CD4-positive, alpha-beta memory T cell (primary cell): ENCODE results near the gene CD33. TPM values are rescaled to one million over a fixed set of nuclear protein-coding genes. Genes with fewer than 3 reads are reported as not detected.

Experiments used
- CTCF ChIA-PET: fragments of 350-600 bp; sonication (Branson Sonifier 250); formaldehyde crosslinking; loops from one replicate; lab custom pipeline; 2021; ENCODE audit warnings: inconsistent platforms; ENCODE audit not compliant: partially characterized antibody; lab: Charles Lee
- POLR2A ChIA-PET: fragments of 350-600 bp; sonication (Branson Sonifier 250); formaldehyde crosslinking; loops from one replicate; lab custom pipeline; 2021; ENCODE audit not compliant: partially characterized antibody; lab: Charles Lee
- DNase-seq, 5 donors: peaks; one replicate each; pipeline versions ENCODE4 v3.0.0 to v3.0.0-alpha.2; 2020 to 2022; ENCODE audit warnings: mixed read lengths in 1 of 5
- H3K27ac ChIP-seq: one replicate; pipeline ENCODE4 v1.7.0; 2013; ENCODE audit warnings: low read depth, low read length
- H3K27me3 ChIP-seq: 2 replicates; pipeline ENCODE4 v1.7.0; 2013; ENCODE audit warnings: mild to moderate bottlenecking, low read length, moderate library complexity; ENCODE audit not compliant: insufficient read depth
- H3K36me3 ChIP-seq: 2 replicates; pipeline ENCODE4 v1.7.0; 2013; ENCODE audit warnings: mild to moderate bottlenecking, low read length, moderate library complexity; ENCODE audit not compliant: insufficient read depth
- H3K4me1 ChIP-seq: 2 replicates; pipeline ENCODE4 v1.7.0; 2013; ENCODE audit warnings: mild to moderate bottlenecking, low read length, moderate library complexity; ENCODE audit not compliant: insufficient read depth
- H3K4me3 ChIP-seq, 2 donors: one replicate each; pipeline ENCODE4 v1.7.0; 2013; ENCODE audit warnings: low read length in 2 of 2, mild to moderate bottlenecking in 1 of 2
- H3K9me3 ChIP-seq, 2 donors: one replicate each; pipeline ENCODE4 v1.7.0; 2013; ENCODE audit warnings: low read length in 2 of 2, control low read depth in 1 of 2; ENCODE audit not compliant: control insufficient read depth in 1 of 2
- H3K27ac Mint-ChIP-seq, 7 donors: one replicate each; pipeline ENCODE4 v1.8.0; 2020 to 2021; ENCODE audit warnings: mixed read lengths in 7 of 7, mild to moderate bottlenecking in 6 of 7, inconsistent platforms in 3 of 7, moderate library complexity in 3 of 7
- H3K27me3 Mint-ChIP-seq, 2 donors: one replicate each; pipeline ENCODE4 v1.8.0; 2020 to 2021; ENCODE audit warnings: mixed read lengths in 2 of 2
- H3K36me3 Mint-ChIP-seq, 2 donors: one replicate each; pipeline ENCODE4 v1.8.0; 2020 to 2021; ENCODE audit warnings: mixed read lengths in 2 of 2, inconsistent platforms in 1 of 2, mild to moderate bottlenecking in 1 of 2
- H3K4me1 Mint-ChIP-seq, 4 donors: one replicate each; pipeline ENCODE4 v1.8.0; 2020 to 2021; ENCODE audit warnings: mixed read lengths in 4 of 4, mild to moderate bottlenecking in 1 of 4
- H3K4me3 Mint-ChIP-seq, 8 donors: one replicate each; pipeline ENCODE4 v1.8.0; 2020 to 2021; ENCODE audit warnings: mixed read lengths in 8 of 8, mild to moderate bottlenecking in 7 of 8, moderate library complexity in 6 of 8, inconsistent platforms in 3 of 8
- H3K9me3 Mint-ChIP-seq, 8 donors: one replicate each; pipeline ENCODE4 v1.8.0; 2020 to 2021; ENCODE audit warnings: mixed read lengths in 8 of 8, mild to moderate bottlenecking in 5 of 8, inconsistent platforms in 3 of 8, moderate library complexity in 1 of 8
- intact Hi-C: fragments of 100-400 bp; cut with micrococcal nuclease; formaldehyde crosslinking; loops from one replicate; pipeline ENCODE4 v1.15.1; 2023
- polyA plus RNA-seq, 2 donors: library from polyadenylated mRNA; unstranded; fragments of 300-500 nt; fragmentation: Illumina TruSeq; gene quantifications; one replicate each; pipeline ENCODE4 v1.2.3, GENCODE V29; 2021
- total RNA-seq, 2 experiments: library from RNA; stranded (reverse); gene quantifications; one replicate each; pipeline ENCODE4 v1.2.3, GENCODE V29; 2021

Gene CD33
- total and polyA plus RNA-seq, 4 experiments from 2014 or later, result 0.47 to 0.58 TPM; not detected in 2

GRCh38 chr19:51250786-51251467, 26.0 kb downstream of the CD33 start, which contains the start of gene SIGLECL1:
Gene SIGLECL1 (plus strand): TSS chr19:51251080. CDS start chr19:51264073, 12,993 bp downstream.
- H3K9me3 Mint-ChIP-seq, result no peaks in the 10 kb centered on the region
- H3K27ac ChIP-seq, result no peak within 1 kb of the TSS
- no peaks in the 10 kb centered on the region for H3K4me1 ChIP-seq
- H3K27me3 ChIP-seq, result no peaks in the 10 kb centered on the region
- H3K9me3 ChIP-seq, result no peaks in the 10 kb centered on the region
- ChIA-PET POLR2A (no interaction called here), CTCF (no interaction called here)
- peaks cover 0 to 6% (median 0%) of the 10 kb centered on the region in 4 donors for H3K4me1 Mint-ChIP-seq
- no peaks in the 10 kb centered on the region for H3K36me3 Mint-ChIP-seq
- DNase-seq, result no peak
- intact Hi-C loops, result no loop called here
- H3K36me3 ChIP-seq, result no peaks in the 10 kb centered on the region
- no peak within 1 kb of the TSS for H3K4me3 Mint-ChIP-seq
- H3K27ac Mint-ChIP-seq, result peak within 1 kb of the TSS in 2 of 7 donors; percentile 19 to 39
- H3K4me3 ChIP-seq, result no peak within 1 kb of the TSS
- peaks cover 0 to 18% of the 10 kb centered on the region in 2 donors for H3K27me3 Mint-ChIP-seq

GRCh38 chr19:51251468-51251820, 26.6 kb downstream of the CD33 start:
- no peak for DNase-seq

GRCh38 chr19:51252306-51253079, 27.6 kb downstream of the CD33 start:
- H3K27me3 Mint-ChIP-seq, result peaks cover 0 to 14% of the 10 kb centered on the region in 2 donors
- no peaks in the 10 kb centered on the region for H3K9me3 Mint-ChIP-seq
- no peak overlapping the region for H3K4me3 Mint-ChIP-seq
- ChIA-PET POLR2A (no interaction called here), CTCF (interaction anchor here (0.9 kb wide), 1 partner anchor 94 kb away, joined by 4 read pairs; no protein-coding TSS in a partner anchor)
- Histone ChIP-seq H3K9me3 (no peaks in the 10 kb centered on the region), H3K4me1 (no peaks in the 10 kb centered on the region), H3K27ac (no peak overlapping the region), H3K4me3 (no peak overlapping the region), H3K27me3 (no peaks in the 10 kb centered on the region), H3K36me3 (no peaks in the 10 kb centered on the region)
- no peak for DNase-seq
- H3K36me3 Mint-ChIP-seq, result no peaks in the 10 kb centered on the region
- peaks cover 0 to 13% (median 4%) of the 10 kb centered on the region in 4 donors for H3K4me1 Mint-ChIP-seq
- H3K27ac Mint-ChIP-seq, result no peak overlapping the region
- intact Hi-C loops, result no loop called here

More at GRCh38 chr19:51251468-51251820, 26.6 kb downstream of the CD33 start:
- Mint-ChIP-seq H3K4me3 (no peak overlapping the region), H3K27ac (no peak overlapping the region), H3K9me3 (no peaks in the 10 kb centered on the region), H3K36me3 (no peaks in the 10 kb centered on the region), H3K27me3 (peaks cover 0 to 16% of the 10 kb centered on the region in 2 donors), H3K4me1 (peaks cover 0 to 12% (median 4%) of the 10 kb centered on the region in 4 donors)
- Histone ChIP-seq H3K4me3 (no peak overlapping the region), H3K4me1 (no peaks in the 10 kb centered on the region), H3K27me3 (no peaks in the 10 kb centered on the region), H3K9me3 (no peaks in the 10 kb centered on the region), H3K36me3 (no peaks in the 10 kb centered on the region), H3K27ac (no peak overlapping the region)
- intact Hi-C loops, result no loop called here
- POLR2A ChIA-PET, result no interaction called here
- CTCF ChIA-PET, result no interaction called here

DNA sequence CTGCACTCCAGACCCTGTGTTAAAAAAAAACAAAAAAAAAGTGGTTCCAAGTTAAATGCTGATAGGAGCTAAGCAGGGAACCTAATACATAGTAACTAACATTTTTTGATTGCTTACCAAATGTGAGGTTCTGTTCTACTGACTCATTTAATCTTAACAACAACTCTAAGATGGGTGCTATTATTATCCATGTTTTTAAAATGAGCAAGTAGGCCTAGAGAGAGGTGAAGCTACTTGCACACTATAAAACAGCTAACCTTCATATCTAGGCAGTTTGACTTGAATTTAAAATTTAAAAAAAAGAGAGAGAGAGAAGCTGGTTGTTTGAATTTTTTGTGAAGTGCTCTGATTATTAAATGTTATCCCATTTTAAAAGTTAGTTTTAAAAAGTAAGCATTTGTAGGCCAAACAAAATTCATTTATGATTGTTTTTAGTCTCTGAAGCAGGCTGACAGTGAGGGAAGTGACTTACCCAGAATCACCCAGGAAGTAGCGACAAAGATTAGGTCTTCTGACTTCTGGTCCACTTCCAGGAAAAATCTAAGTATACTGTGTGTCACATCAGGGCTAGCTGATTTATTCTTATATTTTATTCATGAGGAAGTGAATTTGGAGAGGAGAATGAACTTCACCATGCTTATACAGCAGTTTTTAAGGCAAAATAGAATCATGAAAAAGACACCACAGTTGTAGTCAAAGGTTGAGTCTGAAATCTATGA, 28.4 kb downstream of the CD33 start:
- Histone ChIP-seq H3K4me3 (no peak overlapping the region), H3K27me3 (no peaks in the 10 kb centered on the region), H3K4me1 (peaks cover 2% of the 10 kb centered on the region), H3K27ac (no peak overlapping the region), H3K36me3 (no peaks in the 10 kb centered on the region), H3K9me3 (no peaks in the 10 kb centered on the region)
- Mint-ChIP-seq H3K9me3 (no peaks in the 10 kb centered on the region), H3K4me1 (peaks cover 0 to 20% (median 7%) of the 10 kb centered on the region in 4 donors), H3K4me3 (no peak overlapping the region), H3K36me3 (no peaks in the 10 kb centered on the region), H3K27ac (peak overlapping the region in 3 of 7 donors; percentile 31 to 54 (median 51)), H3K27me3 (peaks cover 0 to 11% of the 10 kb centered on the region in 2 donors)
- POLR2A ChIA-PET, result no interaction called here
- intact Hi-C loops, result no loop called here
- CTCF ChIA-PET, result interaction anchor here (0.9 kb wide), 1 partner anchor 94 kb away, joined by 4 read pairs; no protein-coding TSS in a partner anchor
- DNase-seq, result no peak

GRCh38 chr19:51256155-51256625, 31.3 kb downstream of the CD33 start:
- no peaks in the 10 kb centered on the region for H3K9me3 Mint-ChIP-seq
- no peaks in the 10 kb centered on the region for H3K27me3 ChIP-seq
- peaks cover 6% of the 10 kb centered on the region for H3K4me1 ChIP-seq
- peaks cover 2 to 23% (median 13%) of the 10 kb centered on the region in 4 donors for H3K4me1 Mint-ChIP-seq
- POLR2A ChIA-PET, result no interaction called here
- peaks cover 0 to 9% of the 10 kb centered on the region in 2 donors for H3K27me3 Mint-ChIP-seq
- H3K4me3 Mint-ChIP-seq, result no peak overlapping the region
- intact Hi-C loops, result no loop called here
- no peaks in the 10 kb centered on the region for H3K36me3 ChIP-seq
- peak in 1 of 5 donors; percentile 1 for DNase-seq
- H3K27ac Mint-ChIP-seq, result no peak overlapping the region
- CTCF ChIA-PET, result no interaction called here
- no peak overlapping the region for H3K27ac ChIP-seq
- H3K9me3 ChIP-seq, result no peaks in the 10 kb centered on the region
- H3K36me3 Mint-ChIP-seq, result no peaks in the 10 kb centered on the region
- H3K4me3 ChIP-seq, result no peak overlapping the region

- DNase-seq, result no peak
- POLR2A ChIA-PET, result interaction anchor here (1.1 kb wide), 1 partner anchor 12 kb away, joined by 4 read pairs; no protein-coding TSS in a partner anchor
Observed at GRCh38 chr19:51257471-51257870, 32.6 kb downstream of the CD33 start.

More at GRCh38 chr19:51257471-51257870, 32.6 kb downstream of the CD33 start:
- Histone ChIP-seq H3K4me1 (peaks cover 6% of the 10 kb centered on the region), H3K9me3 (no peaks in the 10 kb centered on the region), H3K4me3 (no peak overlapping the region), H3K27ac (no peak overlapping the region), H3K36me3 (no peaks in the 10 kb centered on the region), H3K27me3 (no peaks in the 10 kb centered on the region)
- Mint-ChIP-seq H3K4me3 (no peak overlapping the region), H3K27me3 (peaks cover 4 to 5% of the 10 kb centered on the region in 2 donors), H3K27ac (no peak overlapping the region), H3K9me3 (no peaks in the 10 kb centered on the region), H3K4me1 (peaks cover 2 to 23% (median 13%) of the 10 kb centered on the region in 4 donors), H3K36me3 (no peaks in the 10 kb centered on the region)
- intact Hi-C loops, result no loop called here
- CTCF ChIA-PET, result no interaction called here
